Smooth muscle cell (in vitro differentiated cells): Measurements from ENCODE around the gene OSBPL8. TPM values are rescaled to one million over a fixed set of nuclear protein-coding genes. Genes with fewer than 3 reads are reported as not detected.
"Not testable (repeated sequence)": the region's sequence is repeated elsewhere in the genome, so short reads cannot be mapped to it uniquely, and the experiment has no call there.

ENCODE experiments used
- DNase-seq: peaks from one replicate; lab custom pipeline; 2025; ENCODE audit not compliant: unreplicated experiment; lab: John Stamatoyannopoulos, UW
- H2AFZ ChIP-seq: fragments of 200-600 bp; sonication (generic); 2 replicates; pipeline ENCODE4 v1.6.0; 2016; ENCODE audit warnings: antibody characterized with exemption, low read depth, mild to moderate bottlenecking
- H3F3A ChIP-seq: fragments of 200-600 bp; sonication (generic); 2 replicates; pipeline ENCODE4 v1.6.0; 2017; ENCODE audit warnings: antibody characterized with exemption, low read depth
- H3K27ac ChIP-seq: fragments of 200-600 bp; sonication (generic); 2 replicates; pipeline ENCODE4 v1.5.1; 2016; ENCODE audit warnings: low read depth, mild to moderate bottlenecking
- H3K27me3 ChIP-seq: fragments of 200-600 bp; sonication (generic); 2 replicates; pipeline ENCODE4 v1.6.1; 2016; ENCODE audit warnings: low read depth, mild to moderate bottlenecking
- H3K36me3 ChIP-seq: fragments of 200-600 bp; sonication (generic); 2 replicates; pipeline ENCODE4 v1.5.1; 2016; ENCODE audit warnings: low read depth
- H3K4me1 ChIP-seq: fragments of 200-600 bp; sonication (generic); 2 replicates; pipeline ENCODE4 v1.5.1; 2016; ENCODE audit warnings: low read depth
- H3K4me2 ChIP-seq: fragments of 200-600 bp; sonication (generic); 2 replicates; pipeline ENCODE4 v1.6.0; 2016; ENCODE audit warnings: mild to moderate bottlenecking
- H3K4me3 ChIP-seq: fragments of 200-600 bp; sonication (generic); 2 replicates; pipeline ENCODE4 v1.5.1; 2016; ENCODE audit warnings: mild to moderate bottlenecking
- H3K79me2 ChIP-seq: fragments of 200-600 bp; sonication (generic); 2 replicates; pipeline ENCODE4 v1.6.0; 2016; ENCODE audit warnings: low read depth, mild to moderate bottlenecking
- H3K9ac ChIP-seq: fragments of 200-600 bp; sonication (generic); 2 replicates; pipeline ENCODE4 v1.6.0; 2016; ENCODE audit warnings: low read depth
- H3K9me3 ChIP-seq: fragments of 200-600 bp; sonication (generic); replicated peaks from 2 replicates; pipeline ENCODE4 v1.5.1; 2016; ENCODE audit warnings: low read depth
- H4K20me1 ChIP-seq: fragments of 200-600 bp; sonication (generic); 2 replicates; pipeline ENCODE4 v1.6.0; 2016; ENCODE audit warnings: low read depth
- CTCF ChIP-seq: fragments of 200-600 bp; sonication (generic); IDR thresholded peaks from 2 replicates; pipeline ENCODE4 v1.5.1; 2017; ENCODE audit warnings: borderline replicate concordance, mild to moderate bottlenecking, antibody characterized with exemption; ENCODE audit not compliant: insufficient read depth, poor library complexity, severe bottlenecking
- WGBS: methylation state at CpG from one replicate; pipeline ENCODE4 v1.1.7; 2016; ENCODE audit warnings: low lambda C conversion rate; 5-methylcytosine and 5-hydroxymethylcytosine counted together
- polyA plus RNA-seq: library from polyadenylated mRNA; unstranded; fragments of >200 nt; fragmentation: Nextera tagmentation; extraction: Ambion mirVana; gene quantifications from 2 replicates; pipeline ENCODE4 v1.2.1, GENCODE V29; 2016
- total RNA-seq: library from RNA; depleted of rRNA; stranded (reverse); fragments of >200 nt; gene quantifications from 2 replicates; pipeline ENCODE4 v1.2.3, GENCODE V29; 2014

The OSBPL8 gene
- total and polyA plus RNA-seq, 2 experiments from 2014 or later: 32.0 to 108 TPM

- TF ChIP-seq CTCF: no peak
- Histone ChIP-seq H3K27me3 (no peaks in the 10 kb centered on the region), H3K9ac (no peak overlapping the region), H3K4me3 (no peak overlapping the region), H2AFZ (no peak overlapping the region), H3K27ac (no peak overlapping the region), H3K4me2 (no peak overlapping the region), H3K9me3 (no peaks in the 10 kb centered on the region), H3F3A (no peaks in the 10 kb centered on the region), H3K4me1 (peaks cover 3% of the 10 kb centered on the region), H3K36me3 (no peaks in the 10 kb centered on the region), H3K79me2 (peaks cover 52% of the 10 kb centered on the region), H4K20me1 (peaks cover 69% of the 10 kb centered on the region)
- WGBS: 97% methylated on average over 2 of the region's 2 CpGs
- DNase-seq: no peak
Measured at GRCh38 chr12:76505050-76505449, 54.5 kb downstream of the OSBPL8 start.

DNA sequence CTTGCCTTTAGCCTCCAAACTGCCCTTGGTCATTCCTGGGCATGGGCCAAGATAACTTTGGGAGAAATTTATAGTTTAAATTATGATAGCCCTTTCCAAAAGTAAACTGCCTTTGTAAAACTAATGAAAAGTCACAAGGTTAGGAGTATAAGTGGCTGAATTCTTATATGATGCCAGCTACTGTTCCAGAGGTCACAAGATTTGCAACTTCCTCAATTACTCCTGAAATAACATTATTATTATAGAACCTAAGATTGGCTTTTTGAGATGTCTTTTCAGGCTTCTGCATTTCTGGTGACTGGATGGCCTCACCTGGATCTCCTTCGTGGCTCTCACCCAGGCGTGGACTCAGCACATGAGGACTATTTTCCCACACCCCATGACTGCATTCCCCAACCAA is 55.0 kb downstream of the OSBPL8 start:
- no peaks in the 10 kb centered on the region for H3K9me3 ChIP-seq
- peaks cover 68% of the 10 kb centered on the region for H4K20me1 ChIP-seq
- H3K4me1 ChIP-seq: peaks cover 3% of the 10 kb centered on the region
- no peak overlapping the region for H3K4me2 ChIP-seq
- no peak overlapping the region for H3K4me3 ChIP-seq
- 95% methylated on average over 2 of the region's 2 CpGs for WGBS
- H3K27me3 ChIP-seq: no peaks in the 10 kb centered on the region
- H3F3A ChIP-seq: no peaks in the 10 kb centered on the region
- H2AFZ ChIP-seq: no peak overlapping the region
- H3K36me3 ChIP-seq: no peaks in the 10 kb centered on the region
- no peak for TF ChIP-seq CTCF
- H3K9ac ChIP-seq: no peak overlapping the region
- H3K27ac ChIP-seq: no peak overlapping the region
- peaks cover 50% of the 10 kb centered on the region for H3K79me2 ChIP-seq
- DNase-seq: no peak

GRCh38 chr12:76503957-76504356 is 55.6 kb downstream of the OSBPL8 start:
- H3F3A ChIP-seq: no peaks in the 10 kb centered on the region
- no peak overlapping the region for H2AFZ ChIP-seq
- no peaks in the 10 kb centered on the region for H3K36me3 ChIP-seq
- no peak overlapping the region for H3K4me3 ChIP-seq
- peaks cover 50% of the 10 kb centered on the region for H3K79me2 ChIP-seq
- no peak overlapping the region for H3K9ac ChIP-seq
- peaks cover 3% of the 10 kb centered on the region for H3K4me1 ChIP-seq
- no peak for DNase-seq
- no peak for TF ChIP-seq CTCF
- H3K27me3 ChIP-seq: no peaks in the 10 kb centered on the region
- no peaks in the 10 kb centered on the region for H3K9me3 ChIP-seq
- H3K27ac ChIP-seq: no peak overlapping the region
- peaks cover 66% of the 10 kb centered on the region for H4K20me1 ChIP-seq
- no peak overlapping the region for H3K4me2 ChIP-seq

DNA sequence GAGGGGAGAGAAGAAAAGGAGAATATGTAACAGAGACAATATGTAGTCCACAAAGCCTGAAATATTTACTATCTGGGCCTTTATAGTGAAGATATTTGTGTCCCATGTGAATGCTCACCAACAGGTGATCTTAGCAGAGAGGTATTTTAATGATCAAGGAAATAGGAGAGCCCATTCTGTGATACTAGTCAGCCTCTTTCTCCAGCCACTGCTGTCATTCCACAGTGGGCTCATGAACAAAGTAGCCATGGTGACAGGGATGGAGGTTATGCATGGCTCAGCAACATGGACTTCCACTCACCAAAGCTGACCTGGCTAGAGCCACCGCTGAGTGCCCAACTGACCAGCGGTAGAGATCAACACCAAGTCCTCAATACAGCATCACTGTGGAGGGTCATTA is 58.2 kb downstream of the OSBPL8 start:
- Histone ChIP-seq H3K4me2 (no peak overlapping the region), H3K27me3 (no peaks in the 10 kb centered on the region), H3F3A (no peaks in the 10 kb centered on the region), H3K27ac (no peak overlapping the region), H3K4me3 (no peak overlapping the region), H3K9me3 (no peaks in the 10 kb centered on the region), H3K4me1 (no peaks in the 10 kb centered on the region), H3K79me2 (peaks cover 56% of the 10 kb centered on the region), H4K20me1 (peaks cover 59% of the 10 kb centered on the region), H3K36me3 (no peaks in the 10 kb centered on the region), H3K9ac (no peak overlapping the region), H2AFZ (no peak overlapping the region)
- no peak for DNase-seq
- TF ChIP-seq CTCF: no peak
- WGBS: 100% methylated on average over 2 of the region's 2 CpGs

- H2AFZ ChIP-seq, H3K27ac ChIP-seq, H3K4me2 ChIP-seq, H3K9me3 ChIP-seq, H3K4me3 ChIP-seq, DNase-seq, H3K4me1 ChIP-seq, H3F3A ChIP-seq, H3K36me3 ChIP-seq, H3K9ac ChIP-seq, H3K27me3 ChIP-seq: not testable (repeated sequence)
- Histone ChIP-seq H3K79me2 (peaks cover 50% of the 10 kb centered on the region), H4K20me1 (peaks cover 40% of the 10 kb centered on the region)
- 100% methylated on average over 4 of the region's 4 CpGs for WGBS
Measured at GRCh38 chr12:76499136-76499535, 60.4 kb downstream of the OSBPL8 start.
